Erythroblast (primary cell): ENCODE results near the gene FBXO38.

ENCODE experiments used
- DNase-seq, 2 experiments: peaks; one replicate each; lab custom pipeline; 2025; lab: John Stamatoyannopoulos, UW
- GATA1 ChIP-seq: IDR thresholded peaks from 2 replicates; pipeline ENCODE4 v1.6.1; 2011; ENCODE audit warnings: low read depth, mild to moderate bottlenecking, control low read depth, low read length, moderate library complexity
- POLR2A ChIP-seq: IDR thresholded peaks from 2 replicates; pipeline ENCODE4 v1.6.1; 2011; ENCODE audit warnings: mild to moderate bottlenecking, low read length

Gene FBXO38

DNA sequence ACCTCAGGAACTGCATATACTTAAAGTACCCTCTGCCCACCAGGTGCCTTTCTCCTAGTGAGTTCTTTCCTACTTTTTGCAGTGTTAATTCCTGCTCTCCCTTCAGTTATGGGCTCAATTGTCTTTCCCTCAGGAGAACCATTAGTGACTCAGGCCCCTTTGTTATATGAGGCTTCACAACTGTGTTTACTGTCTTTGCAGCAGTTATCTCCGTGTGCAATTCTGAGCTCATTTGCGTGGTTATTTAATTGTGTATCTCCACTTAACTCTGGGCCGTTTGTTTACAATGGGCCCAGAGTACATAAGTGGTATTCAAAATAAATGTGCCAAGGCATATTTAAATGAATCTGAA lies 9.6 kb downstream of the FBXO38 start:
- DNase-seq: no peak
- TF ChIP-seq GATA1 (no peak), POLR2A (no peak)

DNA sequence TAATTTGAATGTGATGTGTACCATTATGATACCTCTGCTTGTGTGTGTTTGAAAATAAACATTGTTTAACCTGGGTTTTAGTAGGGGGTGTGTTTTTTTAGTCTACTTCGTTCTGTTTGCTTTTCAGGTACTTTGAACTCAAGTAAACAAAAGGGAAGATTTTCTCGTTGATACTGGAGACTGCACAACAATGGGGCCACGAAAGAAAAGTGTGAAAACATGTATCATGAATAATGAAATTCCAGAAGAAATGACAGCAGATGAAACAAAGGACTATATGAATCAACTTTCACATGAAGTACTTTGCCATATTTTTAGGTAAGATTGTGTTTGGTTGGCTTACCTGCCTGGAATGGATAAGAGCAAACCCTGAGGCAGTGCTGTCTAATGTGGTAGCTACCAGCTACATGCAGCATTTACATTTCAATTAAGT lies 10.8 kb downstream of the FBXO38 start:
- TF ChIP-seq GATA1 (no peak), POLR2A (no peak)
- DNase-seq: no peak

DNA sequence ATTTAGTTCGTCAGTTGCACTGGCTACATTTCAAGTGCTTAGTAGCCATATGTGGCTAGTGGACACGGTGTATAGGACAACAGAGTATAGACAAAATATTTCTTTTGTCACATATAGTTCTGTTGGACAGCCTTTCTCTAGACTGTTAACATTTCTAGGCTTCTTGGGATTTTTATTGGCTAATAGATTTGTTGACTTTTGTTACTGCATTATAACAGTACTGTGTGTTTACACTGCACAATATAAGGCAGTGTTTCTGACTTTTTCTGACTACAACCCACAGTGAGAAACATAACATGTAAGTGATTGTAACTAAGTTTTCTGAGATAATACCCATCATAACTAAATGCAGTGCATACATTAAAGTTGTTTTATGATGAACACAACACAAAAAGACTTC lies 11.3 kb downstream of the FBXO38 start:
- no peak for TF ChIP-seq GATA1
- no peak for TF ChIP-seq POLR2A
- no peak for DNase-seq

DNA sequence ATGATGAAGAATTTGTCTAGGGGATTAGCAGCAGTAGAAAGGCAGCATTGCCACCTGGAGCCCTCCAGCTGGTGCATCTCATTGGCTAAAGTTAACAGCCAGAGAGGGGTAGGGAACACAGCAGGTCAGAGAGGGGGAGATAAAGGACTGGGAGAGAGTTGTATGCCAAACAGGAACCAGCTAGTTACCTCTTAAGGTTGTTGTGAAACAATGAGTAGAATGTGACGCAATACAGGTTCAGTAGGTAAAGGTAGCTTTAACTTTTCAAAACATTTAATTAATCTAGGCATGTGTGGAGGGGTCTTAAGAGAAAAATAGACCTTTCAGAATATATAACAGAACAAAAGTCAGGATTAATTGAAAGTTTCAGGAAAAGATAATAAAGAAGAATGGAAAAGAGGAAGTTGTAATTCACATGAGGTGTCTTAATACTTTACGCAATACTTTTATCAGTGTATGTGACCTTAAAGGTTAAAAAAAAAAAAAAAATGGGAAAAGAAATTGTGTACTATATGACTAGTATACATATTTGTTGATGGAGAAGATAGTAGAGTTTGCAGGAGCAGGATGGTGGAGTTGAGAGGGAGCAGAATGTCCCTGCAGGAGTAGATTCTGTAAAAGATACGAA lies 14.3 kb downstream of the FBXO38 start:
- no peak for DNase-seq
- TF ChIP-seq GATA1 (no peak), POLR2A (no peak)

DNA sequence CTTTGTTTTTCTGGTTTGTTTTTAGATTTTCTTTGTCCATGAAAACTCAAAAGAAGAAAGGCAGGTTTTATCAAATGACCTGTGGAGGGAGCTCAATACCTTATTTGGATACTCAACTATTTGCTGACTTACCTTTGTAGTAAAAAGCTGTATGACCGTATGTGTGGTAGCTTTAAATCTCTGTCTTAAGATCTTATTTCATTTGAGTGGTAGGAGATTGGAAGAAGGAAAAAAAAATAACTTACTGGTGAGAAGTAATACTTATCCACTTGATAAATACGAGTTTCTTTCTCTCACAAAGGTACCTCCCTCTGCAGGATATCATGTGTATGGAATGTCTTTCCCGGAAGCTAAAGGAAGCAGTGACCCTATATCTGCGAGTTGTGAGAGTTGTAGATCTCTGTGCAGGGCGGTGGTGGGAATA lies 15.0 kb downstream of the FBXO38 start:
- no peak for DNase-seq
- TF ChIP-seq GATA1 (no peak), POLR2A (no peak)

DNA sequence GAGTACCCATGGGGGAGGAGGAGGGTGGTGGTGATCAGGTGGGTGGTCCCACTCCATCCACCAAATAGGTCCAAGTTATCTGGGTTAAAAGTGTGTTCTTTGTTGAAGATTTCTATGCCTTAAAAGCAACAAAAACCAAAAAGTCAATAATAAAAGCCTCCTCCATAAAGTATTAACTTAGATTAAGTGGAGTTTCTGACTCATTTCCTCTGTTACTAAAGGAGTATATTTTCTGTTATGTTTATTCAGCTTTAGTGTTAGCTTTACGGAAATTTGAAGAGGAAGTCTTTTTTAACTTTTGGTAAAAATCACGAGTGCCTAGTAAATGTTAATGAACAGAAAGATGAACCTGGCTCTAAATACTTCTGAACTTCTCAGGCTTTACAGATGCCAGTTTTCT lies 17.8 kb downstream of the FBXO38 start:
- no peak for DNase-seq
- TF ChIP-seq POLR2A (no peak), GATA1 (no peak)

DNA sequence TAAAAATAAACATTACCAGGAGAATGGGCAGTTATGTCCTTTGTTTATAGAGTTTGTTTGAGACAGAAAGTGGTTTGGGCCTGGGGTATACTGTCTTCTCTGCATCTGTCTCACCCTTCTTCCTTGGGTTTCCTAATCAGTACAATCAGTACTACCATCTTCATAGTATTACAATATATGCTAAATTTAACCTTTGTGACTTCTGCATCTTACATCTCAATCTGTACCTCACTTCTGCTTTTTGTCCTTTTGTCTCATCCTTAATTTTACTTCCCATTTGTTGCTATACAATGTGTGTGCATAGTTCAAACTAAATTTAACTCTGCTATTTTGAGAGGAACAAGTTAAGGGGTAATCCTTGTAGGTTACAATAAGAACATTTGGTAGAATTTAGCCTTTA lies 19.6 kb downstream of the FBXO38 start:
- TF ChIP-seq POLR2A: no peak
- TF ChIP-seq GATA1: no peak
- DNase-seq: no peak

DNA sequence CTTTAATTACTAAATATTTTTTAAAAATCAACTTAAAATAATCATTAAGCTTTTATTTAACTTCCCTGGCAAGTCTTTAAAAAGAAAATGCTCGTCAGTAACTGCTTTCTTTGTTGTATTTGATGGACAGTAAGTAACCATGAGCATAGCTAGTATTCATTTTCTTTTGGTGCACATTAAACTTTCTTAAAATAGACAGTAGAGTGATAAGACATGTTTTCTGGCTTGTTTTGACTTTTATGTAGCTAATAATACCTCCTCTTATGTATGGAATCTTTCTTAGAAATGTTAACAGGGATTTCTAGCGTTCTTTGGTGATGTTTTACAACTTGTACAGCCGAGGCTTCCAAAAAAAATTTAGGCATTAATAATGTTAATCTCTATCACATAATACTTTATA lies 22.6 kb downstream of the FBXO38 start:
- DNase-seq: no peak
- no peak for TF ChIP-seq POLR2A
- no peak for TF ChIP-seq GATA1

DNA sequence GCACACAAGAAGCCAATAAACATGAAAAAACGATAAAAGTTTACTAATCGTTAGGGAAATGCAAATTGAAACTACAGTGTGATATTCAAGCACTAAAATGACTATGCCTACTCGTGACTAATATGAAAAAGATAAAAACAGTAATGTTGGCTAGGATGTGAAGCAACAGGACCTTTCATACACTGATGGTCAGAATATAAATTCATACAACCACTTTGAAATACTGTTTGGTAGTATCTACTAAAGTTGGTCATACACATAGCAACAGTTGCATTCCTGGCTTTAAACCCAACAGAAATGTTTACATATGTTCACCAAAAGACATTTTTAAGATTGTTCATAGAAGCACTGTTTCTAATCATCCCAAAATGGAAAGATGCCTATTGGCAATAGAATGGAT lies 24.3 kb downstream of the FBXO38 start:
- no peak for DNase-seq
- TF ChIP-seq GATA1: no peak

DNA sequence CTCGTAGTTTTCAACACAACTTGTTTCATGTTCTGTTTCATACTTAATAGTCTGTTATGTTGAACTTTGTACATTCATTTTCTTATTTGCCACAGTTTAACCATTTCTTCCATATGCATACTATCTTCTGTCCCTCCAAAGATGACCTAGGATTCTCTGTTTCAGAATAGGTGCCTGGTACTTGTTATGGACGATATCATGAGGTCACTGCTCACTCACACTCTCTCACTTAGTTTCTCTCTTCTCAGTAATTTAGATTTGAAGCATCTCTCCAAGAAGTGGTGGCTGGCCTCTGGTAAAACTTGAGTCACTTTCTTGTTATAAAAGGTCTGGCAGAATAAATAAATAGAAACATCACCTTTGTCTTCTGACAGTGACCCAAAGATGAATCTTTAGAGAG lies 28.4 kb downstream of the FBXO38 start:
- TF ChIP-seq POLR2A (no peak), GATA1 (no peak)
- DNase-seq: no peak

DNA sequence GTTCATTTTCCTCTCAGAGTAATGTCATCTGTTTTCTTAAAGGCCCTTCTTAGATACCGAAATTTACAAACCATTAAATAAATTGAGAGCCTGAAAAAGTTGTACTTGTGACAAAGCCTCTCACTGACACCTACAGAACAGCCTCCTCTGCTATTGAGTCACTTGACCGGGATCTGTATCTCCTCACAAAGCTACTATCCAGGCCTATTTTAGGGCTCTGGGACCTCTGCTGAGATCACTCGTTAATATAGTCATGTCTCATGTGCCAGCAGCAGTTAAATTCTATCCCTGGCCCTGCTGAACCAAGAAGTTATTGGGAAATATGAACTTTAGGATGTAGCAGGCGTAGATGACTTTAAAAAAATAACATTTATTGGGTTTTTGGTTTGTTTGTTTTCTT lies 31.1 kb downstream of the FBXO38 start:
- DNase-seq: no peak
- TF ChIP-seq POLR2A (no peak), GATA1 (no peak)

DNA sequence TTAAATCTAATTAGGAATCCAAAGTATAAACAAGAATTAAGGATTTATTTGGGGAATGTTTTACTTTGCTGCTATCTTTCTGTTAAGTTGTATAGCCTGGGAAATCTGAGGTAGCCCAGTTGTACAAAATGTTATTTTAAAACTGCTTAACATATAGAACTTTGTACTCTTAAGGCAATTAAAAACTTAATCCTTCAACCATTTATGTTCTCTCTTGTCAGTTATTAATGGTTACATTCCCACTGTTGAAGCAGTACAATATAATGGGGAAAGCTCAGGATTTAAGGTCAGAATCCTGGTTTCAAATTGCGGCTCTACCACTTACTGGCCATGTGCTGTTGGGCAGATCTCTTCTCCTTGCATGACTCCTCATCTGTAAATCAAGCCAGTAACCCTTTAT lies 32.7 kb downstream of the FBXO38 start:
- no peak for DNase-seq
- TF ChIP-seq GATA1 (no peak), POLR2A (no peak)

DNA sequence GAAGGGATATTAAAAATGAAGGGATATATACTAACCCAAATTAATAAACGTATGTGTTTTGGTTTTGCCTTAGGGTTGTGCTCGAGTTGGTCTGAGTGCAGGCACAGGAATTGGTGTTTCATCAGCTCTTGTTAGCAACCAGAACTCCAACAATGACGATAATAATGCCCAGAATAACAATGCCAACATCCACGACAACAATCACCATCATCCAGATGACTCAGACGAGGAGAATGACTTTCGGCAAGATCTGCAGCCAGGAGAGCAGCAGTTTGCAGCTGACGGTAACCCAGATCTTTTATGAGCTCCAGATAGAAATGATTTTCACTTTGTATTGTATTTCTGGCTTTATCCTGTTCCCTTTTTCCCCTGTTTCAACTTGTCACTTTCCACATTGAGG lies 33.2 kb downstream of the FBXO38 start:
- no peak for DNase-seq
- no peak for TF ChIP-seq GATA1
- no peak for TF ChIP-seq POLR2A

DNA sequence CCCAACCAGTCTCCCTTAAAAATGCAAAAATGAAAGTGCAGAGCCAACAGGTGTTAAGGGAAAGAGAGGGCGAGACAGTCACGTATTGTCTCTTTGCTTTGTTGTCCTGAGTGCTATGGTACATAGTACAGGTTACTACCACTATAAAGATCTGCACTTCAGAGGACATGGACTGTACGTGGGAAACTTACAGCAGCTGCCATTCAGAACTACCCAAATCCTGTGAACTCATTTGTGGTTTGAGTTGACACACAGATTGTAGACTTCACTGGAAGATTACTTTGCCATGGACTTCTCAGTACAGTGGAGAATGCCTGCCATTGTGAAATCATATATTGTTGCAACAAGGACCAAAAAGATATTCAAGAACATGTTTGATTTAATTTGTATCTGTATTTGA lies 34.8 kb downstream of the FBXO38 start:
- TF ChIP-seq POLR2A (no peak), GATA1 (no peak)
- no peak for DNase-seq

DNA sequence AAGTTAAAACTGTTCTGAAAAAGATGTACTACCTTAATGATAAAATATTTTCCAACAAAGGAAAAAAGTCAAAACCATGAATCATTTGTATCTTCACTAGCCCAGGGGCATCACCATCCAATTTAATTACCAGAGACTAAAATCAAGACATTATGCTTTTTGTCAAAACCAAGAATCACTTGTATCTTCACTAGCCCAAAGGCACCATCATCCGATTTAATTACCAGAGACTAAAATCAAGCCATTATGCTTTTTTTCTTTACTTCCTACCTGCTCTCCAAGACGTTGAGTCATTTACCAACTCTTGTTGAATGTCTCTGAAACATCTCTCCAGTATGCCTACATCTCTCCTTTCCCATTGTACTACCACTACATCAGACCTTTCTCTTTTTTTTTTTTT lies 37.9 kb downstream of the FBXO38 start:
- no peak for DNase-seq
- TF ChIP-seq POLR2A (no peak), GATA1 (no peak)
